ENCODE results near the gene PLEKHA5.
A peak's percentile ranks its signal among the peaks of the same experiment; 100 is the strongest.

The PLEKHA5 gene

GRCh38 chr12:19212245-19212644 lies 82.7 kb downstream of the PLEKHA5 start:
- DNase-seq (ENCODE audit: low read depth), result no peak
- H3K4me3 ChIP-seq (ENCODE audit: low read length), result no peak overlapping the region
- TF ChIP-seq CTCF (IDR thresholded peaks at IDR 0.05; ENCODE audit: insufficient read depth, low read depth, low read length, missing control alignments), result no peak

GRCh38 chr12:19214020-19214419 lies 84.5 kb downstream of the PLEKHA5 start:
- DNase-seq (ENCODE audit: low read depth), result no peak
- no peak for TF ChIP-seq CTCF (IDR thresholded peaks at IDR 0.05; ENCODE audit: insufficient read depth, low read depth, low read length, missing control alignments)
- no peak overlapping the region for H3K4me3 ChIP-seq (ENCODE audit: low read length)

GRCh38 chr12:19215115-19215514 lies 85.6 kb downstream of the PLEKHA5 start:
- DNase-seq (ENCODE audit: low read depth), result no peak
- H3K4me3 ChIP-seq (ENCODE audit: low read length), result no peak overlapping the region
- no peak for TF ChIP-seq CTCF (IDR thresholded peaks at IDR 0.05; ENCODE audit: insufficient read depth, low read depth, low read length, missing control alignments)

GRCh38 chr12:19217446-19217845 lies 87.9 kb downstream of the PLEKHA5 start:
- DNase-seq (ENCODE audit: low read depth), result no peak
- no peak overlapping the region for H3K4me3 ChIP-seq (ENCODE audit: low read length)
- TF ChIP-seq CTCF (IDR thresholded peaks at IDR 0.05; ENCODE audit: insufficient read depth, low read depth, low read length, missing control alignments), result no peak

GRCh38 chr12:19220205-19220604 lies 90.7 kb downstream of the PLEKHA5 start:
- H3K4me3 ChIP-seq (ENCODE audit: low read length), result no peak overlapping the region
- peak; percentile 46 for DNase-seq (ENCODE audit: low read depth)
- no peak for TF ChIP-seq CTCF (IDR thresholded peaks at IDR 0.05; ENCODE audit: insufficient read depth, low read depth, low read length, missing control alignments)

GRCh38 chr12:19220852-19221466 lies 91.4 kb downstream of the PLEKHA5 start:
- TF ChIP-seq CTCF (IDR thresholded peaks at IDR 0.05; ENCODE audit: insufficient read depth, low read depth, low read length, missing control alignments), result no peak
- DNase-seq (ENCODE audit: low read depth), result peak; percentile 89
- no peak overlapping the region for H3K4me3 ChIP-seq (ENCODE audit: low read length)

GRCh38 chr12:19222558-19222957 lies 93.0 kb downstream of the PLEKHA5 start:
- no peak overlapping the region for H3K4me3 ChIP-seq (ENCODE audit: low read length)
- no peak for TF ChIP-seq CTCF (IDR thresholded peaks at IDR 0.05; ENCODE audit: insufficient read depth, low read depth, low read length, missing control alignments)
- DNase-seq (ENCODE audit: low read depth), result no peak
